SU-DHL-6 (cell line): ENCODE data around the gene MARS1.

ENCODE experiments used
- EZH2phosphoT487 ChIP-seq: fragments of 200-600 bp; sonication (generic), shearing (Covaris generic); conservative IDR thresholded peaks from 2 replicates; pipeline ENCODE4 v1.6.1; 2018; ENCODE audit warnings: mild to moderate bottlenecking, antibody characterized with exemption, low read length, moderate library complexity, mixed read lengths
- TF ChIP-seq, protein P1 (sequence below): fragments of 200-600 bp; sonication (generic); IDR thresholded peaks from one replicate; pipeline ENCODE4 v1.5.1; 2017; ENCODE audit warnings: antibody characterized with exemption, mild to moderate bottlenecking, low read length, moderate library complexity; ENCODE audit not compliant: insufficient read depth, poor library complexity, severe bottlenecking

GRCh38 chr12:57456145-57456700, 31.6 kb upstream of the MARS1 start:
- TF ChIP-seq, protein P1, sequence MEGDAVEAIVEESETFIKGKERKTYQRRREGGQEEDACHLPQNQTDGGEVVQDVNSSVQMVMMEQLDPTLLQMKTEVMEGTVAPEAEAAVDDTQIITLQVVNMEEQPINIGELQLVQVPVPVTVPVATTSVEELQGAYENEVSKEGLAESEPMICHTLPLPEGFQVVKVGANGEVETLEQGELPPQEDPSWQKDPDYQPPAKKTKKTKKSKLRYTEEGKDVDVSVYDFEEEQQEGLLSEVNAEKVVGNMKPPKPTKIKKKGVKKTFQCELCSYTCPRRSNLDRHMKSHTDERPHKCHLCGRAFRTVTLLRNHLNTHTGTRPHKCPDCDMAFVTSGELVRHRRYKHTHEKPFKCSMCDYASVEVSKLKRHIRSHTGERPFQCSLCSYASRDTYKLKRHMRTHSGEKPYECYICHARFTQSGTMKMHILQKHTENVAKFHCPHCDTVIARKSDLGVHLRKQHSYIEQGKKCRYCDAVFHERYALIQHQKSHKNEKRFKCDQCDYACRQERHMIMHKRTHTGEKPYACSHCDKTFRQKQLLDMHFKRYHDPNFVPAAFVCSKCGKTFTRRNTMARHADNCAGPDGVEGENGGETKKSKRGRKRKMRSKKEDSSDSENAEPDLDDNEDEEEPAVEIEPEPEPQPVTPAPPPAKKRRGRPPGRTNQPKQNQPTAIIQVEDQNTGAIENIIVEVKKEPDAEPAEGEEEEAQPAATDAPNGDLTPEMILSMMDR = peak; percentile 77
- no peak for TF ChIP-seq EZH2phosphoT487
